DMS153 treated with DMSO at 0.1 percent for 48 hours (cell line): ENCODE measurements around the gene PRR20G.
"Not testable (repeated sequence)": the region's sequence is repeated elsewhere in the genome, so short reads cannot be mapped to it uniquely, and the experiment has no call there.

Experiments
- DNase-seq: peaks from one replicate; lab custom pipeline; 2025; ENCODE audit not compliant: unreplicated experiment; lab: John Stamatoyannopoulos, UW

Gene PRR20G

DNA sequence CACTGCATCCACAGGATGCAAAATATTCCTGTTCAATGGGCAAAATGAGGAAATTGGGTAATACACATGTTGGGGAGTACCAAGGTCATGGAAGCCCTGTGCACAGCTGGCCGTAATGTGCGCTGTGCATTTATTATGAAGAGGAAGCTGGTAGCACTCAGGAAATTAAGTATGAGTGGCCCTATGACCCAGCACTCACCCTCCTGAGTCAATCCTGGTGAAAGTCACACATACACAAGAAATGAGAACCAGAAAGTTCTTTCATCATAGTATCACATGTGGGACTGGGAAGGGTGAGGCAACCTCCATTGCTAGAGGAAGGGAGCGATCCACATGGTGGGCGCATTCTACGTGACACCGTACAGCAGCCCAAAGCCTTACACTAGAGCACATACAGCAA, 11.4 kb upstream of the PRR20G start:
- DNase-seq = no peak

DNA sequence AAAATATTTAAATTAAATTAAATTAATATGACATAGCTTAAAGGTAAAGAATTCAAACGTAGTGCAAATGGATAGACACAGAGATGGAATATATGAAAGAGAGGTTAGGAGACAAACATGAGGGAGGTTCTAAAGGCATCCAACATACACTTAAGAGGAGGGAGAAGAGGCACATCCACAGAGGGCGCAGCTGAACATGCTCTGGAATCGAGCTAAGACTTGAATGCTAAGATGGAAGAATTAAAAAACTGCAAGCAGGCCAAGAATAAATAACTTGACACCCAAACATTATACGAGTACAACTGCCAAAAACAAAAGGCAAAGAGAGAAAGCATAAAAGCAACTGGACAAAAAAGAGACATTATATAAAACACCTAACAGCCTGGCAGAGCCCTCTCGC, 9.1 kb upstream of the PRR20G start:
- DNase-seq = no peak

DNA sequence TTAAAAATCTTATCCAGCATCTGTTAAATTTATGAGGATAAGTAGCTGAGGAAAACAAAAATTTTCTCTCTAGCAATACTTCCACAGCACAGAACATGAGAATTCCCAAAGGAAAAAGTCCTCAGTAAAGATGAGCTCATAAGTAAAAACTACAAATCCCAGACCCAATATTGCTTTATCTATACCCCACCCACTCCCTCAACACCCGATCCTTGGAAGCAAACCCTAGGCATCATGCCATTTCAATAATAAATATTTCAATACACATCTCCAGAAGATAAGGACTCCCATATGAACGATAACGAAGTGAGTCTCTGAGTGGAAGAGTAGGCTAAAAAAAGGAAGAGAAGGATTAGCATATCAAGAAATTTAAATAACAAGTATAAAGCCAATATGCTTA, 8.3 kb upstream of the PRR20G start:
- DNase-seq = no peak

DNA sequence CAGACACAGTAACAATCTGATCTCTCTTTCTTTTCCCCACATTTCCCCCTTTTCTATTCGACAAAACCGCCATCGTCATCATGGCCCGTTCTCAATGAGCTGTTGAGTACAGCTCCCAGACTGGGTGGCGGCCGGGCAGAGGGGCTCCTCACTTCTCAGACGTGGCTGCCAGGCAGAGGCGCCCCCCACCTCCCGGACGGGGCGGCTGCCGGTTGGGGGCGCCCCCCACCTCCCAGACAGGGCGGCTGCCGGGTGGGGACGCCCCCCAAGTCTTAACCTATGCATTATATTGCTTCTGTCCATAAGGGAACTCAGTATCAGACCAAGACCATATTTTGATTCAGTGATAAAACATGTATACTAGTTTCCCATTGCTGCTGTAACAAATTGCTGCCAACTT, 5.8 kb upstream of the PRR20G start:
- not testable (repeated sequence) for DNase-seq

DNA sequence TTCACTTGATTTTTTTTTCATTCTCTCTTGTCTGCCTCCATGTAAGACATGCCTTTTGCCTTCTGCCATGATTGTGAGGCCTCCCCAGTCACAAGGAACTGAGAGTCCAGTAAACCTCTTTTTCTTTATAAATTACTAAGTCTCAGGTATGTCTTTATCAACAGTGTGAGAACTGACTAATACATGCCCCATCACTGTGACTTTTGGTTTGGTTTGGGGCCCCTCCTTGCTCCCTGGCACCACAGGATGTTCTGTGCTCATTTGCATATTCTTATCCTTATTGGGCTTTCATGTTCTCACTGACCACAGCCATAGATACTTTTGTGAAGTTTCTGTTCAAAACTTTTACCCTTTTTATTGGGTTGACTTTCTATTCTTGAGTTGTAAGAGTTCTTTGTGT, 3.8 kb upstream of the PRR20G start:
- DNase-seq = no peak

DNA sequence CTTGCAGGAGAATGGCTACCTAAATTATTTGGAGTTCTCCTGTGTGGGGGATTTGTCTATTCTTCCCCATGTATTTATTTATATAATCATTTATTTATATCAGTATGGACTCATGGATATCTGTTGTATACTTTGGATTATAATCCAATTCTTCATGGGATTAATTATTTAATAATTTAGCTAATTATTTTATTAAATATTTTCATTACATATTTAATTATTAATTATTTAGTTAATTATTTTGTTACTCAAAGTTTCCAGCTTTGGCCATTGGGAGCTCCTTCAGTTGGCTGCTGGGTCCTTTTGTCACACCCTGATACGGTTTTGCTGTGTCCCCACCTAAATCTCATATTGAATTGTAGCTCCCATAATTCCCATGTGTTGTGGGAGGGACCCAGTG, 3.3 kb upstream of the PRR20G start:
- no peak for DNase-seq

DNA sequence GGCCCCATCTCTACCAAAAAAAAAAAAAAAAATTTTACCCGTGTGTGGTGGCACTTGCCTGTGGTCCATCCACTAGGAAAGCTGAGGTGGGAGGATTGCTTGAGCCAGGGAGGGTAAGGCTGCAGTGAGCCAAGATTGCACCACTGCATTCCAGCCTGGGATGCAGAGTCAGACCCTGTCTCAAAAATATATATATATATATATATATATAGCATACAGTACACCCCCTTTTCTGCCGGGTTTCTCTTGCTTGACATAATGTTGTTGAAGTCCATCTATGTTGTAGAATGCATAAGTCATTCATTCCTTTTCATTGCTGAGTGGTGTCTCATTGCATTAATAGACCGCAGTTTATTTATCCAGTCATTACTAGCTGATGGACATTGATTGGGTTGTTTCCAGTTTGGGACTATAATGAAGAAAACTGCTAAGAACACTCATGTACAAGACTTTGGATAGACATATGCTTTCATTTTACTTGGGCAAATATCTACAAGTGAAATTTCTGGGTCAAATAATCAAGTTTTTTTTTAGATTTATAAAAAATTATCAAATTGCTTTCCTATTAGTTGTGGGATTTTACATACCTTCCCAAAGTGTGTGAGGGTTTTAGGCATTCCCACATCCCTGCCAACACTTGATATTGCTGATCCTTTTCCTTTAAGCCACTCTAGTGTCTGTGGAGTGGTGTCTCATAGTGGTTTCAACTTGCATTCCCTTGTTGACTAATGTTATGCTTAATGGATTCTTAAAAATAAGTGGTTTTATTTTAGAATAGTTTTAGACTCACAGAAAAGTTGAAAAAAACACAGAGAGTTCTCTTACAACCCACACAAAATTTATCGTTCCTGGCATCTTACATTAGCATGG, 2.1 kb upstream of the PRR20G start:
- no peak for DNase-seq

DNA sequence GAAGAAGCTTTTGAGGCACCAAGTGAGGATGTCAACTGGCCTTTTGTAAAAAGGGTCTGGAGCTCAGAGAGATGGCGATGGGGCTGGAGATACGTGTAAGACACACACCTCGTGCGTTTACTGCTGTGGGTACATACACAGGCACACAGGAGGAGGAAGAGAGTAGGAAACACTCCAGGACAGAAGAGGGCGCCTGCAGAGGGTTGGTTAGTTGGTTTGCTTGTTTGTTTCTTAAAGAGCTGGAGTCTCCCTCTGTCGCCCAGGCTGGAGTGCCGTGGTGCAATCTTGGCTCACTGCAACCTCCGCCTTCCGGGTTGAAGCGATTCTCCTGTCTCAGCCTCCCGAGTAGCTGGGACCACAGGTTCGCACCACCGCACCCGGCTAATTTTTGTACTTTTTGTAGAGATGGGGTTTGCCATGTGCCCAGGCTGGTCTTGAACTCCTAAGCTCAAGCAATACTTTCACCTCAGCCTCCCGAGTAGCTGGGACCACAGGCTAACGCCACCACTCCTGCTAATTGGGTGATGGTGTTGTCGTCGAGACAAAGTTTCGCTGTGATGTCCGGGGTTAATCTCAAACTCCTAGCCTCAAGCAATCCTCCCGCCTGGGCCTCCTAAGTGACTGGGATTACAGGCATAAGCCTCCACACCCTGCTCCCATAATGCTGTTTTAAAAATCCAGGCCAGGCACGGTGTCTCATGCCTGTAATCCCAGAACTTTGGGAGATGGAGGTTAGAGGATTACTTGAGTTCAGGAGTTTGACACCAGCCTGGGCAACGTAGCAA, 1.3 kb upstream of the PRR20G start:
- no peak for DNase-seq

DNA sequence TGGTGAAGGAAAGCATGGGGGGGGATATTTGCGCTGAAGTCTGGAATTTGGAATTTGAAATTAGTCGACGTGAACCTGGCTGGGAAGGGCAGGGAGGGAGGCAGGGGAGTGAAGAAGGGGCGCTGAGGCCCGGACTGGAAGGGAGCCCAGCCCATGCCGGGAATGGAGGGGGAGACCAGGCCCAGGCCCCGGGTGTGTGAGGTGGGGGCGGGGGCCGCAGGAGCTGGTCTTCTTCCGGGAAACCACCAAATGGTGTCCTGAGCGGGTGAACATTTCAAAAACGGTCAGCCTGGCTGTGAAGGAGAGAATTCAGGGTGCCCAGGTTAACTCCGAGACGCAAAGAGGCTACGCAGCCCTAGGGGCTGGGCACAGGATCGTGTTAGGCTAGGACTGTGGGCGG, 497 bp upstream of the PRR20G start:
- no peak for DNase-seq

DNA sequence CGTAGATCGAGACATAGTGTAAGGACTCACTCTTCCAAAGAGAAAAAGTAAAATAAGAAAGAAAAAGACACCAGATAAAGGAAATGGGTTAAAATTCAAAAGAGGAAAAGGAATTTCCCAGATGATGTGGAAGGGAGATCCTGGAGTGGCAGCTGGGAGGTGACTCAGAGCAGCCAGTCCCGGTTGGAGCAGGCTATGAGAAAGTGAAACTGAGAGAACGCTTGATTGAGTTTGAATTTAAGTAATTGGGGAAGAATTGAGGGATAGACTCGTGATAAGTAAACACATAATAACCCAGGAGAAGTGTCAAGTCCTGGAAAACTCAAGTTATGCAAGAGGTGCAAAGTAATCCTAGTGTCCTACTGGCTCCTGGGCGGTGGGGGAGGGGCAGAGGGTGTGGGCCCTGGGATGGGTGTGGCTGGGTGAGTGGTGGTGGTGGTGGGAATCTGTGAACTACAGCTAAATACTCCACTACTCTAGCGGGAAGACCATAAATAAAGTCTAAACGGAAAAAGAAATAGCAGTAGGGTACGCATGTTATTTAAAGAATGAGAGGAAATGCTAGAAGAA, 1.2 kb downstream of the PRR20G start:
- no peak for DNase-seq

DNA sequence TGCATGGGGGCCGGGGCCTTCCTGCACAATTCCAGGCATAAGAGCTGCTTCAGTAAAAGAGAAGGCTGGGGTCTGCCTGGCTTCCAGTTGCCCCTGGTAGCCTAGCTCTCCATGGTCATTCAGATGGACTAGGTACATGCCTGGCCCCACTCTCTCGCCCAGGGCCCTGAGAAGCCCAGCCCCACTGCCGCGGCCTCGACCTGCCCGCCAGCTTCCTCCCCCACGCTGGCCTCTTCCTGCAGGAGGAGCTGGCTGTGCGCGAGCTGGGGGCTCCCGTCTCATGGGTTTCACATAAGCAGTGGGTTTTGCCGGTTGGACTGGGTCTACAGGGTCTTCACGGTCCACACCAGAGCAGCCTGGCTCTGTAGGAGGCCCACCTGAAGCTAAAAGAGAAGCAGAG, 3.6 kb downstream of the PRR20G start:
- DNase-seq = no peak

DNA sequence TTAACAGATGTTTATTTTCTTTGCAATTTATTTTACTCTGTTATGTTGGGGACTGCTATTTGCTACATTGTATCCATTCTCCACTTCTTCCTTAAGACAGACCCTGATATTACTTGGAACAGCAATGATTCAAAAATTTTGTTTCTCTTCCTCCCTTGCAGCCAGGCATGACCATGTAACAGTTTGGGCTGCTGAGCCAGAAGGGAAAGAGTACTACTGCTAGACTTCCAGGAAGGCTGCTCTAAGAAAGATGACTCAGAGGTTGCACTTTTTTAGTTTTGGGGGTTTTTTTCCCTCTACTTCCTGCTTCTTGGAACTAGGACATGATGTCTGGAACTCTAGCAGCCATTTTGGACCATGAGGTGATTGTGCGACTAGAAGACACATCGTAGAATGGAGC, 10.3 kb downstream of the PRR20G start:
- DNase-seq = no peak

DNA sequence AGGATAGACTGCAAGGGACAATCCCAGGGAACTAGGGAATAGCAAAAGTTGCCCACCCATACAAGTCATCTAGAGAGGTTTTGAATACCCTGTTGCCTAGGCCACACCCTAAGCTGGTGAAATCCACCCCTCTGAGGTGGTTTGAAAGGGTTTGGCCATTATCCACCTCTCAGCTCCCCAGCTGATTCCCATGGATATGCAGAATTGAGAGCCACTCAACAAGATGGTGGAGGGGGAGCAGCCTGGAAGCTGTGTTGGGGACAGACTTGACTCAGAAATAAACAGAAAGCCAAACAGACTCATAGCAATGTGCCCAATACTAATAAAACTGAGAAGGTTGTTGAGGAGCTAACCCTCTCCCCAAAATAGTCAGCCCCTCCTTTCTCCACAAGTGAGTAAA, 10.9 kb downstream of the PRR20G start:
- DNase-seq = no peak

DNA sequence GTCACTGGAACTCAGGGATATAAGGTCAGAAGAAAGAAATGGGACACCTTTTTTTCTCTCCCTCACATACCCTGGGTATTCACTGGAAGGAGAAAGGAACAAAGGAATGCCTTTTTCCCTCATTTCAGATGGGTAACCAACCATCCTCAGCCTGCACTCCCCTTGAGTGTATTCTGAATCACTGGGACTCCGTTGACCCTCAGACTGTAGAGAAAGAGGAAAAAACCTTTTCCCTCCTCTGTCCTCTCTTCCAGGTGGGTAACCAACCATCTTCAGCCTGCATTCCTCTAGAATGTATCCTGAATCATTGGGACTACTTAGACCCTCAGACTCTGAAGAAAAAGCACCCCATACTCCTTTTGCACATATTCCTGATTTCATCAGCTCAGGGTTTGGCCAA, 11.4 kb downstream of the PRR20G start:
- DNase-seq = no peak

DNA sequence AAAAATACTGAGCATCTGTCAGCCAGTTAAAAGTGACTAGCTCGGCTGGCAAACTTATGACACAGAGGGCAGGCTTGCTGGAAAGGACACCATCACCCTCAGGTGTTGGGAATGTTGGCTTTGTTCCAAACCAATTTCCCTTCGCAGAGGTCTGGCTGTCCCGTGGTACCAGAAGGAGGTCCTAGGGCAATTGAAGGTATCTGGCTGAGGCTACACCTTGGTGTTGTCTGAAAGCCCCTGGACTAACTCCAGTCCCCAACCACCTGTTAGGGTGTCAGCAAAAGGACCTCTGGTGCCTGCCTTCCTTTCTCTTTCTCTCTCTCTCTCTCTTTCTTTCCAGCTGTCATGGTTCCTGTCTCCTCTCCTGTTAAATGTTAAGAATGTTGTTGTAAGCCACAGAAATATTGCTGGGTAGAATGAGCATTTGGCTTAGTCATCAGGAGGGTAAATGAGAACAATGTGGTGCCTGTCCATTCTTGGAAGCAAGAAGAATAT, 12.5 kb downstream of the PRR20G start:
- DNase-seq = no peak

DNA sequence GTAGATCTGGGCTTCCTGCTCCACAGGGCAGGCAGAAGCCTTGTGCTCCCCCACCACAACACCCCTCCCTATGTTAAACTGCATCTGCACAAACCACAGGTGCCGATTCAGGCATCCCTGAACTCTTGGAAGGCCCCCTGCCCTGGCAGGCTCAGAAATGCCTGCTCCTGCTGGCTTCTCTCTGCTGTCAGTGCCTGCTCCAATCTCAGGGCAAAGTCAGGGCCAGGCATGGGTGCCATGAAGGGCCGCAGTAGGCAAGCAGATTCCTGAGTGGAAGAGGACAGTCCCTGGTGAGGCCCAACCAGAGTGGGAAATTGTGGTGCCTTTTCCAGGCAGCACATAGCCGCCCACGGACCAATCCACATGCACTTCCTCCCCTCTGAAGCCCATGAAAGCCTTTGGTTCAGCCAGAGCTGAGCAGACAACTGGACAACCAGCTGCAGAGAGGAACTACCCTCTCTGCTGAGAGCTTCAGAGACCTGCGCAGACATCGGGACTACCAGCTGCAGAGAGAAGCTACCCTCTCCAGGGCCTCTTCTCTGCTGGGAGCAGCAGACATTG, 13.6 kb downstream of the PRR20G start:
- DNase-seq = no peak

DNA sequence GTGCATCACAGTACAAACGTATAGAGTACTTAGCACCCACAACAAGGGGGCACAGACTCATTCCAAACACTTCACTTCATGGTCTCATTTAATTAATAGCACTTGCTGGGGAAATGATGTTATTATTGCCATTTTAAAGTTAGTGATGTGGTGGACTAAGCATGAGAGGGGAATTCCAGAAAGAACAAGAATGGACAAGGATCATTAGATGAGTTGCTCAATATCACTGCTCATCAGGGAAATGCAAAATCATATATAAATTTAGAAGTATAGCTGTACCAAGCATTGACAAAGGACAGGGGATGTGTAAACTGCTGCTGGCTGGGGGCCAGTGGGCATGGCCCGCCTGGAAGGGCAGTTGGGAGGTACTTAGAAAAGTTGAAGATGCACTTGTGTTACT, 14.6 kb downstream of the PRR20G start:
- no peak for DNase-seq

DNA sequence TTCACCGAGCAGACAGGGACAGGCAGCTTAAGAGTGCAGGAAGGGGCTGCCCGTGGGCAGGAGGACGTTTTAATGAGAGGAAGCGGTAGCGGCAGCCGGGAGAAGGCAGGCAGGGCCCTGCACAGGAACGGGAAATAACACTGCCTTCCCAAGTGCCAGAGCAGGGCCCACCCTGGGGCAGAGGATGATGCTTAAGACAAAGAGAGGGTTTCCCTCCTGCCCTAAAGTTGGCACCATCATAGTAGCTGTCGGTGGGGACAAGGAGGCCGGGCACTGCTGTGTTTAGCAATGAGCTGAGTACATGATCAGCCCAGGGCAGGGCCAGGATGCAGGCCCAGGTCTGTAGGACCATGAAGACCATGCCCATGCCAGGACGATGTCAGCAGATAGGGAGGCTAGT, 21.7 kb downstream of the PRR20G start:
- no peak for DNase-seq

DNA sequence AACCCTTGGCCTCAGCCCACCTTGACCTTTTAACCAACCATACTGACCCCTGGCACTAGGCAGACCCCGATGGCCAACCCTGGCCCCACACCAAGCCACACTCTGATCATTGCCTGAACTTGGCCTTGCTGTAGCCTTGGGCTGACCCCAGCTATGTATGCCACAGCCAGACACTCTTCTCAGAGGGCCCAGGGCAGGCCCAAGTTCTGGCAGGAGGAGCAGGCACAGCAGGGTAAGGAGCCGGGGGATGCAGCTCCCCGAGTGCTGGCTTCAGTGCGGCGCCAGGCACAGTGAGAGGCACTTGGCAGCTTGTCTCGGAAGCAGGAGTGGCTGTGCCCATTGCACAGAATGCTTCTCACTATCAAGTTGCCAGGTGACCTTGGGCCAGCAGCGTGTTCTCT, 22.3 kb downstream of the PRR20G start:
- DNase-seq = no peak

DNA sequence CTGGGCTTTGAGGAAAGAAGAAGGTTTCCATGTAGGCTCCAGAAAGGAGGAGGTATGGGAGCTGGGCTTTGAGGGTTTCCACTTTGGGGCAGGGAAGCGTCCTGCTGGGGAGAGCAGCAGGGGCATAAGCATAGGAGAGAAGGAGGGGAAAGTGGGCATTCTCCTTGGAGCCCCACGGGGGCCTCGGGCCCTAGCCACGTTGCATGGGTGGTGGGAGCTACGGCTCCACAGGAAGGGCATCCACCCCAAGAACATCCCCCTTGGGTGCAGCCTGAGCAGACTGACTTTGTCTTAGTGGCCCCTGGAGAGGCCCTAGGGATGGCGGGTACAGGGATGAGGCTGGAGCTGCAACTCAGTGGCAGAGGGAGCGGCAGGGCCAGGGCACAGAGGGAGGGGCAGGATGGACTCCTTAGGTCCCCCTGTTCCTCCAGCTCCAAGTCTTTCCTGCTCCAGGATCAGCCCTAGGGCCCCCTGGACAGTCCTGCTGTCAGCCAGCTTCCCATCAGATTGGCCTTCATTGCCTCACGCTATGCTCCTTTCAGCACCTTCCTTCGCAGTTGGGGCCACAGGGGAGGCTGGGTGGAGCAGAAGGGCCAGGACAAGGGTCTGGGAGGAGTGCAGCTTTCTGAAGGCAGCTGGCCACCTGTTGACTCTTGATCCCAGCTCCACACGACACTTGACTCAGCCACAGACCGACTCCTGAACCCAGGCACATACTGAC, 22.9 kb downstream of the PRR20G start:
- DNase-seq = no peak

DNA sequence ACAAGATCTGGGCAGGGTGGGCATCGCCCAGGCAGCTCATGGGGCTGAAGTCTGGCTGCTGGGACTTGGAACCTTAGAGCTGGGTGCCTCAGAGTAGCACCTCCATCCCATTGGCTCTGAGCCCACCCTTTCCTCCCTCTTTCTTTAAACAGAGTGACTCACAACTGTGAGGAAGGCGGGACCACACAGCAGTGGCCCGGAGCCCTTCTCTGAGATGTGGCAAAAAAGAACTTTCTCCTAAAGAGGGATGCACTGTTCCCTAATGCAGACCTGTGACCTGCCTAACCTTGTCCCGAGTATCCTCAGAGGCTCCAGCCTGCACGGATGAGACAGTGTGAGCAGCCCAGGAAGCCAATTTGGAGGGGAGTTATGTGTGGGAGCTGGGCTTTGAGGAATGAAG, 23.6 kb downstream of the PRR20G start:
- no peak for DNase-seq
